Large intestine (tissue), 3 donors: ENCODE results near the gene ACOX3. TPM values are rescaled to one million over a fixed set of nuclear protein-coding genes. Genes with fewer than 3 reads are reported as not detected.

Experiments
- DNase-seq, 2 donors: peaks; one replicate each; pipeline versions ENCODE4 v3.0.0 to v3.0.0-alpha.2; 2013
- H3K27ac ChIP-seq: one replicate; pipeline ENCODE4 v1.5.1; 2013; ENCODE audit warnings: low read length
- H3K27me3 ChIP-seq: 2 replicates; pipeline ENCODE4 v1.6.1; 2013; ENCODE audit warnings: low read length; ENCODE audit not compliant: control insufficient read depth, insufficient read depth
- H3K36me3 ChIP-seq: 2 replicates; pipeline ENCODE4 v1.6.1; 2013; ENCODE audit warnings: low read length; ENCODE audit not compliant: control insufficient read depth, insufficient read depth
- H3K4me1 ChIP-seq: one replicate; pipeline ENCODE4 v1.6.1; 2013; ENCODE audit warnings: low read length; ENCODE audit not compliant: control insufficient read depth, insufficient read depth
- H3K4me3 ChIP-seq: one replicate; pipeline ENCODE4 v1.5.1; 2013; ENCODE audit warnings: low read length
- H3K9me3 ChIP-seq: one replicate; pipeline ENCODE4 v1.6.1; 2013; ENCODE audit warnings: mild to moderate bottlenecking, low read depth, low read length, moderate library complexity; ENCODE audit not compliant: control insufficient read depth
- WGBS: methylation state at CpG from one replicate; pipeline ENCODE4 v1.1.5; 2013; ENCODE audit warnings: low lambda C conversion rate; ENCODE audit not compliant: insufficient coverage; 5-methylcytosine and 5-hydroxymethylcytosine counted together
- polyA plus RNA-seq: library from polyadenylated mRNA; unstranded; fragments of 120-200 nt; gene quantifications from one replicate; pipeline ENCODE4 v1.2.1, GENCODE V29; 2013

Gene ACOX3
- polyA plus RNA-seq, 1 donor = 19.7 TPM

- Histone ChIP-seq H3K36me3 (peaks cover 63% of the 10 kb centered on the region), H3K4me3 (no peak overlapping the region), H3K9me3 (no peaks in the 10 kb centered on the region), H3K4me1 (no peaks in the 10 kb centered on the region), H3K27ac (no peak overlapping the region), H3K27me3 (no peaks in the 10 kb centered on the region)
- WGBS = no CpG with 5 or more reads among the region's 9 CpGs
- DNase-seq = no peak
Observed at GRCh38 chr4:8405516-8405875, 35.0 kb downstream of the ACOX3 start.

- Histone ChIP-seq H3K27me3 (no peaks in the 10 kb centered on the region), H3K36me3 (peaks cover 62% of the 10 kb centered on the region), H3K4me3 (no peak overlapping the region), H3K27ac (no peak overlapping the region), H3K4me1 (no peaks in the 10 kb centered on the region), H3K9me3 (no peaks in the 10 kb centered on the region)
- DNase-seq = no peak
- no CpG with 5 or more reads among the region's 14 CpGs for WGBS
Observed at GRCh38 chr4:8404791-8405515, 35.6 kb downstream of the ACOX3 start.

DNA sequence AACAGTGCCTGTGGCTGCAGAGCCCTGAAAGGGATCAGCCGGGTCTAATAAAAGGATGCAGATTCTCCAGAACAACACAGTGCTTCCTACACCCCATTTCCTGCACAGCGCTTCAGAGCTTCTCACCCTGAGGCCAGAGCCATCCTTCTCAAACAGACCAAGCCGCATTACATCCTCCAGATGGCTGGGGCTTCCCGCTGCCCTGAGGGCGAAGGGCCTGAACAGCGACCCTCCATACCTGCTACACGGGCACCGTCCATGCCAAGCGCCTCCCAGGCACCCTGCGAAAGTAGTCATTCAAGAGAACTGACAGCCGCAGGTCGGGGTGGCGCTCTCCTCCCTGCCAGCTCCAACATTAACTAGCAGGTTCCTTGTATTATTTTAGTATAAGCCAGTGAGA is 36.5 kb downstream of the ACOX3 start:
- peaks cover 58% of the 10 kb centered on the region for H3K36me3 ChIP-seq
- no peaks in the 10 kb centered on the region for H3K27me3 ChIP-seq
- H3K27ac ChIP-seq = no peak overlapping the region
- WGBS = no CpG with 5 or more reads among the region's 13 CpGs
- no peaks in the 10 kb centered on the region for H3K9me3 ChIP-seq
- DNase-seq = no peak
- H3K4me3 ChIP-seq = no peak overlapping the region
- no peaks in the 10 kb centered on the region for H3K4me1 ChIP-seq

GRCh38 chr4:8403173-8403753 is 37.3 kb downstream of the ACOX3 start:
- WGBS = no CpG with 5 or more reads among the region's 12 CpGs
- Histone ChIP-seq H3K27ac (no peak overlapping the region), H3K9me3 (no peaks in the 10 kb centered on the region), H3K27me3 (no peaks in the 10 kb centered on the region), H3K36me3 (peaks cover 58% of the 10 kb centered on the region), H3K4me3 (no peak overlapping the region), H3K4me1 (no peaks in the 10 kb centered on the region)
- peak; percentile 47 to 54 for DNase-seq

DNA sequence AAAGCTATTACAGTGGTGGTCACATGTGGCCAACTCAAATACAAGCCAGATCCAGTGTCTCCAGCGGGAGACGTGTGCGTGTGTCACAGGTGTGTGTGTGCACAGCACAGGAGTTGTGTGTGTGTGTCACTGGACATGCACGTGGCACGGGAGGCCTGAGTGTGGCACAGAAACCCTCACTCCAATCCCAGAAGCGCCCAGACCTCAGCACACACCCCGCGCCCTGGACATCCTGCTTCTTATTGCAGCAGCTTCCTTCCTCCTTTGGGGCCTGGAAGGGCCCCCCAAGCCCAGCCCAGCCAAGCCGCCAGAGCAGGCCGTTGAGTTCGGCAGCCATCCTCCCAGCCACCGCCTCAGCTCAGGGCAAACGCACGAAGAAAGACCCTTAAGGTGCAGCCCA is 37.9 kb downstream of the ACOX3 start:
- DNase-seq = no peak
- peaks cover 54% of the 10 kb centered on the region for H3K36me3 ChIP-seq
- no peaks in the 10 kb centered on the region for H3K27me3 ChIP-seq
- no peak overlapping the region for H3K4me3 ChIP-seq
- WGBS = no CpG with 5 or more reads among the region's 14 CpGs
- H3K4me1 ChIP-seq = no peaks in the 10 kb centered on the region
- no peaks in the 10 kb centered on the region for H3K9me3 ChIP-seq
- H3K27ac ChIP-seq = no peak overlapping the region

DNA sequence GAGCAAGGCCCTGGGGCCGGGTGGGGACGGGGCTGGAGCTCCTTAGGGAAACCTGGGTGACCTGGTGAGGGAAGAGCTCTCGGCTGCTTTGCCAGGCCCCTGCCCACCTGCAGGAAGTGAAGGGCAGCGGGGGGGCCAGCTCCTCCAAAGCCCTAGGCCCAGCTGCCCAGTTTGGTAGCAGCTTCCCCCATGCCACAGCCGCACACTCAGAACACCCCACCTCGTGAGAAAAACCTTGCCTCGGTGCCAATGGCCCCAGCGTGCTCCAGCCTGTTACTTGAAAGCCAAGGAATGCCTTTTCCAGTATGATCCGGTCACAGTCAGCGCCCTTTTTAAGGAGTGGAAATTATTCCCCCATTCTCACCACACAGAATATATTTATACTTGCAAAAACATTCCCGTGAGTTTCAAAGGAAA is 38.3 kb downstream of the ACOX3 start:
- H3K27ac ChIP-seq = no peak overlapping the region
- no CpG with 5 or more reads among the region's 11 CpGs for WGBS

DNA sequence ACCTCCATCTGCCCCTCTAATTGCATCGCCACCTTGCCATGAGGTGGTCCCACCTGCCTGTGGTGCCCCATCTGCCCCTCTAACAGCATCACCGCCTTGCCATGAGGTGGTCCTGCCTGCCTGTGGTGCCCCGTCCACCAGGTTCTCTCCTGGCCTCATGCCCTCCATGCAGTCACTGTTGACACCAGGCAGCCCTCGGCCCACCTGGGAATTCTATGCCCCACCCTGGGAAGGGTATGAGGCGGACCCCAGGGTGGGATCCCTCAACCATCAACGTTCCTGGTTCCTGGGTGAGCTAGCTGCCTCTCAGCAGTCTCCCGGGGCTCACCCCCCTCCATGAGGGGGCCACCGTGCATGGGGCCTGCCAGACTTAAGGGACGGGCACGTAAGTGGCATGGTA is 38.9 kb downstream of the ACOX3 start:
- H3K9me3 ChIP-seq = no peaks in the 10 kb centered on the region
- H3K4me3 ChIP-seq = no peak overlapping the region
- H3K36me3 ChIP-seq = peaks cover 60% of the 10 kb centered on the region
- no peak for DNase-seq
- WGBS = no CpG with 5 or more reads among the region's 10 CpGs
- H3K27me3 ChIP-seq = no peaks in the 10 kb centered on the region
- H3K27ac ChIP-seq = no peak overlapping the region
- H3K4me1 ChIP-seq = no peaks in the 10 kb centered on the region

More for the DNA sequence above, 38.3 kb downstream of the ACOX3 start:
- Histone ChIP-seq H3K9me3 (no peaks in the 10 kb centered on the region), H3K4me3 (no peak overlapping the region), H3K36me3 (peaks cover 55% of the 10 kb centered on the region), H3K27me3 (no peaks in the 10 kb centered on the region), H3K4me1 (no peaks in the 10 kb centered on the region)
- no peak for DNase-seq

GRCh38 chr4:8400632-8401325 is 39.7 kb downstream of the ACOX3 start:
- Histone ChIP-seq H3K36me3 (peaks cover 61% of the 10 kb centered on the region), H3K4me3 (no peak overlapping the region), H3K27me3 (no peaks in the 10 kb centered on the region), H3K27ac (no peak overlapping the region), H3K9me3 (no peaks in the 10 kb centered on the region), H3K4me1 (no peaks in the 10 kb centered on the region)
- no CpG with 5 or more reads among the region's 13 CpGs for WGBS
- no peak for DNase-seq

GRCh38 chr4:8399298-8399697 is 41.2 kb downstream of the ACOX3 start:
- no CpG with 5 or more reads among the region's 15 CpGs for WGBS
- no peak for DNase-seq
- no peak overlapping the region for H3K4me3 ChIP-seq
- no peaks in the 10 kb centered on the region for H3K9me3 ChIP-seq
- no peaks in the 10 kb centered on the region for H3K4me1 ChIP-seq
- H3K36me3 ChIP-seq = peaks cover 55% of the 10 kb centered on the region
- no peaks in the 10 kb centered on the region for H3K27me3 ChIP-seq
- H3K27ac ChIP-seq = no peak overlapping the region

DNA sequence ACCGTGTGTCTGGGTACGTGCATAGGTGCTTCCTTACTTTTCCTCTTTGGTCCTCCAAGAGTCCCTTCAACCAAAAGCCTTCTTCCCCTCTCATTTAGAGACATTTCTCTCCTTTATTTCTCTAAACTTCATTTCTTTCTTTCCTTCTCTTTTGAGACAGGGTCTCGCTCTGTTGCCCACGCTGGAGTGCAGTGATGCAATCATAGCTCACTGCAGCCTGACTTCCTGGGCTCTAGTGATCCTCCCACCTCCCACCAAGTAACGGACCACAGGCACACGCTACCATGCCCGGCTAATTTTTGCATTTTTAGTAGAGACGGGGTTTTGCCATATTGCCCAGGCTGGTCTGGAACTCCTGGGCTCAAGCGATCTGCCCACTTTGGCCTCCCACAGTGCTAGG is 42.2 kb downstream of the ACOX3 start:
- Histone ChIP-seq H3K36me3 (peaks cover 55% of the 10 kb centered on the region), H3K4me3 (no peak overlapping the region), H3K27ac (no peak overlapping the region), H3K4me1 (no peaks in the 10 kb centered on the region), H3K27me3 (no peaks in the 10 kb centered on the region), H3K9me3 (no peaks in the 10 kb centered on the region)
- DNase-seq = no peak
- WGBS = 87% methylated on average over 4 of the region's 9 CpGs
